ENCODE data around the gene APOBEC2. TPM values are rescaled to one million over a fixed set of nuclear protein-coding genes. Genes with fewer than 3 reads are reported as not detected.

Gene APOBEC2
- total RNA-seq, 1 donor from 2014 or later = not detected

DNA sequence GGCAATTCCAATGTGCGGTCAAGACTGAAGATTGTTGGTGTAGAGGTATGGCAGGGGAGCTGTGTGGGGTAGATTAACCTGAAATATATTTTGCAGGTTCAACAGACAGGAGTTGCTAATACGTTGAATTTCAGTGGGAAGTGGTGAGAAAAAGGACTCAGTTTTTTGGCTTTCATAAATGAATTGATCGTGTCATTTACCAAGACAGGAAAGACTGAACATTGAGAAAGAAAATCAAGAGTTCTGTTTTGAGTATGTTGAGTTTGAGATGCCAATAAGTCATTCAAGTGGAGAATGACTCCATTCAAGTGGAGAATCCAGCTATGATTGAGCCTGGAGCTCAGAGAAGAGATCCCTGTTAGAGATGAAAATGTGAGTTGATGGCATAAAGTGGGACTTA lies 50.8 kb downstream of the APOBEC2 start:
- H3K36me3 ChIP-seq = peaks cover 29% of the 10 kb centered on the region
- H3K27me3 ChIP-seq = no peaks in the 10 kb centered on the region
- H3K9me3 ChIP-seq = no peaks in the 10 kb centered on the region
- TF ChIP-seq, protein P1, sequence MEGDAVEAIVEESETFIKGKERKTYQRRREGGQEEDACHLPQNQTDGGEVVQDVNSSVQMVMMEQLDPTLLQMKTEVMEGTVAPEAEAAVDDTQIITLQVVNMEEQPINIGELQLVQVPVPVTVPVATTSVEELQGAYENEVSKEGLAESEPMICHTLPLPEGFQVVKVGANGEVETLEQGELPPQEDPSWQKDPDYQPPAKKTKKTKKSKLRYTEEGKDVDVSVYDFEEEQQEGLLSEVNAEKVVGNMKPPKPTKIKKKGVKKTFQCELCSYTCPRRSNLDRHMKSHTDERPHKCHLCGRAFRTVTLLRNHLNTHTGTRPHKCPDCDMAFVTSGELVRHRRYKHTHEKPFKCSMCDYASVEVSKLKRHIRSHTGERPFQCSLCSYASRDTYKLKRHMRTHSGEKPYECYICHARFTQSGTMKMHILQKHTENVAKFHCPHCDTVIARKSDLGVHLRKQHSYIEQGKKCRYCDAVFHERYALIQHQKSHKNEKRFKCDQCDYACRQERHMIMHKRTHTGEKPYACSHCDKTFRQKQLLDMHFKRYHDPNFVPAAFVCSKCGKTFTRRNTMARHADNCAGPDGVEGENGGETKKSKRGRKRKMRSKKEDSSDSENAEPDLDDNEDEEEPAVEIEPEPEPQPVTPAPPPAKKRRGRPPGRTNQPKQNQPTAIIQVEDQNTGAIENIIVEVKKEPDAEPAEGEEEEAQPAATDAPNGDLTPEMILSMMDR (IDR thresholded peaks at IDR 0.05) = no peak
- no peaks in the 10 kb centered on the region for H3K4me1 ChIP-seq
- DNase-seq (no peak), ATAC-seq (no peak)
- intact Hi-C loops (cut with DNase I) = no loop called here
- no peak overlapping the region for H3K4me3 ChIP-seq
- H3K27ac ChIP-seq = no peak overlapping the region

GRCh38 chr6:41111017-41111416 lies 58.0 kb downstream of the APOBEC2 start:
- DNase-seq = no peak
- H3K4me1 ChIP-seq = no peaks in the 10 kb centered on the region
- no peak overlapping the region for H3K4me3 ChIP-seq
- intact Hi-C loops (cut with DNase I) = no loop called here
- ATAC-seq = peak; percentile 62
- no peaks in the 10 kb centered on the region for H3K36me3 ChIP-seq
- H3K27ac ChIP-seq = no peak overlapping the region
- no peaks in the 10 kb centered on the region for H3K9me3 ChIP-seq
- TF ChIP-seq, protein P1 (IDR thresholded peaks at IDR 0.05) = no peak
- H3K27me3 ChIP-seq = no peaks in the 10 kb centered on the region

Other genes starting within 250 kb of the APOBEC2 start
- gene UNC5CL, start 14.0 kb upstream of the APOBEC2 start, total RNA-seq = 1.4 TPM
- gene TSPO2, start 10.7 kb upstream of the APOBEC2 start, total RNA-seq = not detected
- 22.1 TPM for gene OARD1, start 19.2 kb downstream of the APOBEC2 start, total RNA-seq
- gene NFYA, start 19.8 kb downstream of the APOBEC2 start, total RNA-seq = 23.9 TPM
- gene TREML1, start 101.1 kb downstream of the APOBEC2 start, total RNA-seq = 2.5 TPM
- 62.2 TPM for gene TREM2, start 109.9 kb downstream of the APOBEC2 start, total RNA-seq
- gene TREML2, start 147.9 kb downstream of the APOBEC2 start, total RNA-seq = 0.61 TPM
- not detected for gene TREML4, start 175.1 kb downstream of the APOBEC2 start, total RNA-seq
- 61.2 TPM for gene TREM1, start 233.5 kb downstream of the APOBEC2 start, total RNA-seq

Data from upper lobe of right lung (tissue), 1 donor.